Measurements from ENCODE around the gene ABLIM2. TPM values are rescaled to one million over a fixed set of nuclear protein-coding genes. Genes with fewer than 3 reads are reported as not detected.
A peak's percentile ranks its signal among the peaks of the same experiment; 100 is the strongest.

Gene ABLIM2
- total RNA-seq, 1 experiment from 2014 or later: 1.0 TPM

- no peak overlapping the region for H2BK12ac ChIP-seq (ENCODE audit: insufficient read length, low read depth, low read length)
- no peaks in the 10 kb centered on the region for H3K79me2 ChIP-seq (ENCODE audit: insufficient read depth, low read length)
- no peak overlapping the region for H4K91ac ChIP-seq (ENCODE audit: insufficient read length, low read depth, low read length)
- H3K27ac Mint-ChIP-seq: peak overlapping the region in 1 of 3 experiments; percentile 26; a peak in 1 of 7 replicates
- H3K27ac ChIP-seq (ENCODE audit: insufficient read length, low read depth, low read length): no peak overlapping the region
- H3K27me3 ChIP-seq (ENCODE audit: insufficient read depth, low read length): no peaks in the 10 kb centered on the region
- no peaks in the 10 kb centered on the region for H3K9me3 Mint-ChIP-seq
- no peak overlapping the region for H2AFZ ChIP-seq (ENCODE audit: low read length)
- no peak overlapping the region for H3K18ac ChIP-seq (ENCODE audit: insufficient read length, low read depth, low read length)
- H2AK5ac ChIP-seq (ENCODE audit: insufficient read length, low read length): no peak overlapping the region
- TF ChIP-seq CTCF (conservative IDR thresholded peaks at IDR 0.05): no peak
- DNase-seq: no peak
- no peak overlapping the region for H3K4me3 Mint-ChIP-seq
- H3K23me2 ChIP-seq (ENCODE audit: insufficient read length, low read depth, low read length, poor library complexity, severe bottlenecking): no peaks in the 10 kb centered on the region
- no peaks in the 10 kb centered on the region for H4K20me1 ChIP-seq (ENCODE audit: control insufficient read depth, insufficient read depth, insufficient read length)
- no peak overlapping the region for H3K23ac ChIP-seq (ENCODE audit: insufficient read length, low read depth, low read length)
- no peaks in the 10 kb centered on the region; the same call in 1 of the 2 replicates for H3K4me1 ChIP-seq (ENCODE audit: insufficient read depth, low read length)
- H2BK5ac ChIP-seq (ENCODE audit: insufficient read length, low read length): no peak overlapping the region
- no peak overlapping the region for H3K4me2 ChIP-seq (ENCODE audit: insufficient read depth, insufficient read length, low read length)
- H3K4me1 Mint-ChIP-seq: peaks cover 17 to 24% of the 10 kb centered on the region in 2 experiments
- H4K5ac ChIP-seq (ENCODE audit: insufficient read length, low read depth, low read length): no peak overlapping the region
- H2BK20ac ChIP-seq (ENCODE audit: low read depth, low read length, poor library complexity, severe bottlenecking): no peak overlapping the region
- peaks cover 2% of the 10 kb centered on the region; the same call in 1 of the 2 replicates for H3K27me3 Mint-ChIP-seq (ENCODE audit: low read depth)
- no peak overlapping the region for H3K14ac ChIP-seq (ENCODE audit: insufficient read depth, low read length)
- no peak overlapping the region for H3T11ph ChIP-seq (ENCODE audit: low read length)
- H2BK120ac ChIP-seq (ENCODE audit: low read depth, low read length, poor library complexity, severe bottlenecking): no peak overlapping the region
- H3K4ac ChIP-seq (ENCODE audit: low read depth, low read length): no peak overlapping the region
- no peaks in the 10 kb centered on the region for H3K9me3 ChIP-seq (ENCODE audit: control insufficient read depth, low read depth, low read length)
- no CpG with 5 or more reads among the region's 8 CpGs for WGBS (ENCODE audit: extremely low coverage, insufficient read length, low lambda C conversion rate)
- H3K79me1 ChIP-seq (ENCODE audit: insufficient read depth, low read depth, low read length, poor library complexity, severe bottlenecking): no peaks in the 10 kb centered on the region
- no peak overlapping the region for H2BK15ac ChIP-seq (ENCODE audit: low read depth, low read length)
- H3K36me3 Mint-ChIP-seq (ENCODE audit: insufficient read depth in 1 of 3, low read depth in 3 of 3): no peaks in the 10 kb centered on the region
- no peak overlapping the region for H4K8ac ChIP-seq (replicated peaks; ENCODE audit: insufficient read length, low read depth, low read length)
- no peak overlapping the region for H3K9ac ChIP-seq (ENCODE audit: extremely low read depth, insufficient read length, low read length)
- no peak overlapping the region for H3K56ac ChIP-seq (ENCODE audit: insufficient read length, low read depth, low read length)
These were observed 134.9 kb downstream of the ABLIM2 start for GRCh38 chr4:8023696-8024033.
